Measurements from ENCODE around the gene DUSP11.
"Not testable (repeated sequence)": the region's sequence is repeated elsewhere in the genome, so short reads cannot be mapped to it uniquely, and the experiment has no call there.

Gene DUSP11

GRCh38 chr2:73736378-73736777 is 43.5 kb downstream of the DUSP11 start:
- DNase-seq (ENCODE audit: insufficient read length, low spot score) (no peak), FAIRE-seq (no peak)
- TF ChIP-seq CTCF (IDR thresholded peaks at IDR 0.05; ENCODE audit: insufficient read depth, missing control alignments) = no peak

- TF ChIP-seq CTCF (IDR thresholded peaks at IDR 0.05; ENCODE audit: insufficient read depth, missing control alignments) = no peak
- DNase-seq (ENCODE audit: insufficient read length, low spot score) = no peak
- no peak for FAIRE-seq
Observed at GRCh38 chr2:73730810-73731209, 49.1 kb downstream of the DUSP11 start.

- no peak for TF ChIP-seq CTCF (IDR thresholded peaks at IDR 0.05; ENCODE audit: insufficient read depth, missing control alignments)
- FAIRE-seq = no peak
- no peak for DNase-seq (ENCODE audit: insufficient read length, low spot score)
Observed at GRCh38 chr2:73728711-73729110, 51.2 kb downstream of the DUSP11 start.

- no peak for DNase-seq (ENCODE audit: insufficient read length, low spot score)
- TF ChIP-seq CTCF (IDR thresholded peaks at IDR 0.05; ENCODE audit: insufficient read depth, missing control alignments) = no peak
- FAIRE-seq = no peak
Observed at GRCh38 chr2:73728043-73728442, 51.9 kb downstream of the DUSP11 start.

- not testable (repeated sequence) for FAIRE-seq; DNase-seq (ENCODE audit: insufficient read length, low spot score)
Observed at GRCh38 chr2:73726657-73727056, 53.2 kb downstream of the DUSP11 start.

- DNase-seq (ENCODE audit: insufficient read length, low spot score) = no peak
- no peak for FAIRE-seq
- no peak for TF ChIP-seq CTCF (IDR thresholded peaks at IDR 0.05; ENCODE audit: insufficient read depth, missing control alignments)
Observed at GRCh38 chr2:73718851-73719621, 60.9 kb downstream of the DUSP11 start.

GRCh38 chr2:73718421-73718820 is 61.5 kb downstream of the DUSP11 start:
- no peak for FAIRE-seq
- no peak for DNase-seq (ENCODE audit: insufficient read length, low spot score)
- TF ChIP-seq CTCF (IDR thresholded peaks at IDR 0.05; ENCODE audit: insufficient read depth, missing control alignments) = no peak

- DNase-seq (ENCODE audit: insufficient read length, low spot score); FAIRE-seq: not testable (repeated sequence)
Observed at GRCh38 chr2:73717695-73718094, 62.2 kb downstream of the DUSP11 start.

All from D721Med (cell line).